GM12892 (cell line): ENCODE results near the gene RNF144A.

Experiments used
- POLR2A ChIP-seq: IDR thresholded peaks from 2 replicates; pipeline ENCODE4 v1.6.1; 2011; ENCODE audit warnings: low read depth, low read length, control low read depth
- POLR2AphosphoS5 ChIP-seq: IDR thresholded peaks from 2 replicates; pipeline ENCODE4 v1.6.1; 2011; ENCODE audit warnings: low read depth, low read length, control low read depth
- TAF1 ChIP-seq: IDR thresholded peaks from 2 replicates; pipeline ENCODE4 v1.6.1; 2011; ENCODE audit warnings: low read depth, mild to moderate bottlenecking, control low read depth, low read length, borderline replicate concordance

DNA sequence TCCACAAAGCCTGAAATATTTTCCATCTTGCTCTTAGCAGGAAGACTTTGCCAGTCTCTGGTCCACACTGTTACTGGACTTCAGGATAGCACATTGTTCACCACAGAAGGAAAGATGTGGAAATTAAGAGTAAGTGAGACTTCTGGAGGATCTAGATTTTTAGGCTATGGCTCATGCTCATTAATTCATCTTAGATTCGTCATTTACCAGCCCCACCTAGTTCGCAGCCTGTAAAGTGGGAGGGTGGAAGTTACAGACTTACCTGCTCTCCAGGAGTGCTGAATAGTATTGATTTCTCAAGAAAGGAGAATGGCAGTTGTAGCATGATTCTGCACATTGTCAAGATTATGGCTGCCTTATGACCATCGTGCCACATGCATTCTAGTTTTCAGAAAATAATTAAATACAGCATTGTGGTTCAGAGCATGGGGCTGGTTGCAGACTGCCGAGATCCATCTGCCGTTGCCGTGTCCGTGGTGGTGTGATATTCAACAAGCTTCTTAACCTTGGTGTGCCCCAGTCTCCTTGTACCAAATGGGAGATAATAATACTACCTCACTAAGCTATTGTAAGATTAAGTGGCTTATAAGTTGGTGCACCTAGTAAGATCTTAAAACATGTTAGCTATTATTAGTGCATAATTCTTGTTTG lies 56.8 kb downstream of the RNF144A start:
- TF ChIP-seq POLR2A (no peak), POLR2AphosphoS5 (no peak), TAF1 (no peak)
